HepG2 (cell line): ENCODE data around the gene TOR1A. TPM values are rescaled to one million over a fixed set of nuclear protein-coding genes. Genes with fewer than 3 reads are reported as not detected.
A peak's percentile ranks its signal among the peaks of the same experiment; 100 is the strongest.

Source experiments
- ATAC-seq: fragments of 200-7000 bp; cut with Tn5 transposase; 3 replicates; pipeline ENCODE4 v1.9.1; 2020; ENCODE audit warnings: mild to moderate bottlenecking, moderate library complexity
- BruUV-seq: library from RNA; stranded (reverse); fragments of 400-500 nt; replicated peaks from 2 replicates; lab custom pipeline; 2021; lab: Mats Ljungman, UMichigan
- CTCF ChIA-PET: fragments of 300-600 bp; formaldehyde crosslinking; extraction: SDS; loops from one replicate; lab custom pipeline; 2021; ENCODE audit warnings: low total read pairs, inconsistent platforms, low intra/inter-chr PET ratio; lab: Yijun Ruan, JAX
- POLR2A ChIA-PET: fragments of 350-600 bp; sonication (Branson Sonifier 250); formaldehyde crosslinking; loops from one replicate; lab custom pipeline; 2020; ENCODE audit warnings: antibody characterized with exemption, inconsistent platforms; lab: Yijun Ruan, JAX
- DNase-seq: peaks from one replicate; pipeline ENCODE4 v3.0.0-alpha.2; 2015; ENCODE audit warnings: low spot score
- FAIRE-seq: peaks from 3 replicates; lab custom pipeline; 2011; peaks lifted over from hg19 to GRCh38; lab: Jason Lieb, UNC
- H2AFZ ChIP-seq: one replicate; pipeline ENCODE4 v1.6.1; 2011; ENCODE audit warnings: low read length, inconsistent platforms
- H3K27ac ChIP-seq: fragments of 300-600 bp; 3 replicates; pipeline ENCODE4 v1.8.0; 2011; ENCODE audit warnings: mixed run types, mild to moderate bottlenecking, mixed read lengths, low read length, inconsistent platforms; ENCODE audit not compliant: insufficient read depth; ENCODE audit errors: extremely low read length
- H3K27me3 ChIP-seq, 2 experiments: fragments of 200-600 bp in 1 of 2; 2 replicates in 1 of 2; 3 replicates in 1 of 2; pipeline versions ENCODE4 v1.6.0 to v1.8.0; 2011; ENCODE audit warnings: low read length in 2 of 2, mild to moderate bottlenecking in 2 of 2, moderate library complexity in 2 of 2, inconsistent platforms in 1 of 2; ENCODE audit not compliant: insufficient read depth in 2 of 2, control insufficient read depth in 1 of 2
- H3K36me3 ChIP-seq, 2 experiments: fragments of 200-600 bp in 1 of 2; replicated peaks in 1 of 2; 2 replicates in 1 of 2; 3 replicates in 1 of 2; pipeline versions ENCODE4 v1.5.1 to v1.8.0; 2011; ENCODE audit warnings: low read length in 2 of 2, inconsistent platforms in 1 of 2; ENCODE audit not compliant: insufficient read depth in 2 of 2, control insufficient read depth in 1 of 2
- H3K4me1 ChIP-seq: 2 replicates; pipeline ENCODE4 v1.5.1; 2012; ENCODE audit warnings: low read length, inconsistent platforms; ENCODE audit not compliant: insufficient read depth
- H3K4me2 ChIP-seq: 2 replicates; pipeline ENCODE4 v1.6.0; 2011; ENCODE audit warnings: low read depth, low read length, inconsistent platforms
- H3K4me3 ChIP-seq, 3 experiments: fragments of 200-600 bp in 1 of 3; sonication (generic), shearing (Covaris generic) in 1 of 3; replicated peaks in 1 of 3; 2 replicates each; pipeline ENCODE4 v1.5.1; 2011 to 2016; ENCODE audit warnings: low read length in 3 of 3, inconsistent platforms in 2 of 3, low read depth in 2 of 3, mild to moderate bottlenecking in 2 of 3, control low read depth in 1 of 3, mixed read lengths in 1 of 3; ENCODE audit not compliant: insufficient read depth in 1 of 3
- H3K79me2 ChIP-seq: one replicate; pipeline ENCODE4 v1.6.1; 2011; ENCODE audit warnings: low read length, inconsistent platforms; ENCODE audit not compliant: insufficient read depth
- H3K9ac ChIP-seq: 2 replicates; pipeline ENCODE4 v1.6.0; 2011; ENCODE audit warnings: mild to moderate bottlenecking, low read depth, low read length, inconsistent platforms; ENCODE audit not compliant: insufficient read depth
- H3K9me3 ChIP-seq: 2 replicates; pipeline ENCODE4 v1.5.1; 2012; ENCODE audit warnings: mild to moderate bottlenecking, low read length
- H4K20me1 ChIP-seq: 2 replicates; pipeline ENCODE4 v1.6.0; 2011; ENCODE audit warnings: inconsistent platforms, mild to moderate bottlenecking, low read length, moderate library complexity; ENCODE audit not compliant: insufficient read depth
- ARNT2 ChIP-seq: sonication (generic); formaldehyde crosslinking; IDR thresholded peaks from 2 replicates; pipeline ENCODE4 v1.8.0; 2022; ENCODE audit warnings: mild to moderate bottlenecking, low read depth, missing genetic modification reagents, moderate library complexity
- CBX5 ChIP-seq: sonication (generic); formaldehyde crosslinking; IDR thresholded peaks from 2 replicates; pipeline ENCODE4 v1.4.0; 2020; ENCODE audit warnings: missing genetic modification reagents, borderline replicate concordance
- CENPT ChIP-seq: sonication (generic); formaldehyde crosslinking; IDR thresholded peaks from 2 replicates; pipeline ENCODE4 v1.8.0; 2022; ENCODE audit warnings: low read depth, mild to moderate bottlenecking, moderate library complexity, missing genetic modification reagents
- EP300 ChIP-seq, 3 experiments: sonication (generic) in 1 of 3; formaldehyde crosslinking in 1 of 3; IDR thresholded peaks; 2 replicates each; pipeline versions ENCODE4 v1.5.1 to v1.6.1; 2011 to 2020; ENCODE audit warnings: low read depth in 2 of 3, low read length in 2 of 3, borderline replicate concordance in 1 of 3, improper control_type of control experiment in 1 of 3, mild to moderate bottlenecking in 1 of 3, missing genetic modification reagents in 1 of 3, moderate library complexity in 1 of 3
- GATAD2A ChIP-seq: IDR thresholded peaks from 2 replicates; pipeline ENCODE4 v1.6.1; 2016
- GLI4 ChIP-seq: sonication (generic); formaldehyde crosslinking; IDR thresholded peaks from 2 replicates; pipeline ENCODE4 v1.5.1; 2020; ENCODE audit warnings: missing genetic modification reagents, mild to moderate bottlenecking, moderate library complexity, borderline replicate concordance
- GRHL1 ChIP-seq: sonication (generic); formaldehyde crosslinking; conservative IDR thresholded peaks from 2 replicates; pipeline ENCODE4 v1.8.0; 2022; ENCODE audit warnings: missing genetic modification reagents
- KLF9 ChIP-seq: IDR thresholded peaks from 2 replicates; pipeline ENCODE4 v1.6.1; 2016; ENCODE audit warnings: low read depth
- MXD1 ChIP-seq: sonication (generic); formaldehyde crosslinking; IDR thresholded peaks from 2 replicates; pipeline ENCODE4 v1.4.0; 2020; ENCODE audit warnings: mild to moderate bottlenecking, missing genetic modification reagents
- NFKBIZ ChIP-seq: IDR thresholded peaks from 2 replicates; pipeline ENCODE4 v1.6.1; 2018; ENCODE audit warnings: missing genetic modification reagents, missing compliant biosample characterization
- XRCC5 ChIP-seq: fragments of 200-400 bp; formaldehyde crosslinking; optimal IDR thresholded peaks from 2 replicates; pipeline ENCODE3; 2017; ENCODE audit warnings: mild to moderate bottlenecking, low read length
- ZIK1 ChIP-seq: sonication (generic); formaldehyde crosslinking; IDR thresholded peaks from 2 replicates; pipeline ENCODE4 v1.5.0; 2020; ENCODE audit warnings: mild to moderate bottlenecking, low read depth, missing genetic modification reagents, borderline replicate concordance
- ZNF572 ChIP-seq: sonication (generic); formaldehyde crosslinking; IDR thresholded peaks from 2 replicates; pipeline ENCODE4 v1.5.1; 2020; ENCODE audit warnings: mild to moderate bottlenecking, missing genetic modification reagents
- ZNF691 ChIP-seq: sonication (generic); formaldehyde crosslinking; IDR thresholded peaks from 2 replicates; pipeline ENCODE4 v1.4.0; 2020; ENCODE audit warnings: missing genetic modification reagents, low read depth, mild to moderate bottlenecking, borderline replicate concordance
- ZSCAN31 ChIP-seq: sonication (generic); formaldehyde crosslinking; IDR thresholded peaks from 2 replicates; pipeline ENCODE4 v1.5.0; 2020; ENCODE audit warnings: low read depth, mild to moderate bottlenecking, missing genetic modification reagents
- WGBS: methylation state at CpG from one replicate; pipeline ENCODE4 v1.1.6; 2017; ENCODE audit warnings: low lambda C conversion rate; 5-methylcytosine and 5-hydroxymethylcytosine counted together
- in situ Hi-C: cut with HindIII; loops from 2 replicates; pipeline ENCODE4 v1.10.0; 2017; ENCODE audit warnings: low pct_unique_long_range_greater_than_20kb; ENCODE audit not compliant: extremely low pct_ligation_motif_present
- intact Hi-C: fragments of 100-400 bp; cut with micrococcal nuclease; formaldehyde crosslinking; loops from one replicate; pipeline ENCODE4 v1.10.0; 2022; ENCODE audit not compliant: unreplicated experiment
- polyA plus RNA-seq, 8 experiments: library from polyadenylated mRNA; depleted of rRNA in 3 of 8; stranded (reverse) in 7 of 8; unstranded in 1 of 8; fragments of >200 nt; fragmentation: Illumina TruSeq in 4 of 8; extraction: Trizol in 4 of 8; gene quantifications; 2 replicates each; pipeline versions ENCODE4 v1.2.1 to v1.2.3, GENCODE V29; 2011 to 2016; ENCODE audit warnings: low read depth in 4 of 8, missing spikeins in 1 of 8, mixed read lengths in 1 of 8; ENCODE audit not compliant: insufficient read depth in 1 of 8
- total RNA-seq, 5 experiments: library from RNA; depleted of rRNA; stranded (reverse); fragments of >200 nt; fragmentation: Illumina TruSeq; extraction: Trizol; gene quantifications; 2 replicates each; pipeline ENCODE4 v1.2.3, GENCODE V29; 2016; ENCODE audit warnings: low read depth in 1 of 5

Gene TOR1A
- total and polyA plus RNA-seq, 2 of the 13 experiments (the other 11 are each of a cell fraction or from before 2014, with no cell fraction given), result 31.6 to 41.4 TPM

GRCh38 chr9:129834489-129835127 is 10.7 kb upstream of the TOR1A start (continued):
- TF ChIP-seq GATAD2A (CRISPR knock-in tag), result 0 out of 2 replicates have a peak, but pooled peaks have one; percentile 14
- TF ChIP-seq NFKBIZ, result 0 out of 2 replicates have a peak, but pooled peaks have one; percentile 8
- no peak for TF ChIP-seq ZSCAN31 (CRISPR knock-in tag)
- no peak for TF ChIP-seq EP300 (IDR thresholded peaks at IDR 0.05; ENCODE audit: low read depth in 2 of 2, low read length in 2 of 2)
- 0 out of 2 replicates have a peak, but pooled peaks have one; percentile 18 for TF ChIP-seq EP300 (CRISPR knock-in tag; IDR thresholded peaks at IDR 0.05; ENCODE audit: borderline replicate concordance)
- peak; percentile 16; the same call in 1 of the 2 replicates for TF ChIP-seq CBX5 (CRISPR knock-in tag)
- TF ChIP-seq GLI4 (CRISPR knock-in tag), result 0 out of 2 replicates have a peak, but pooled peaks have one; percentile 4
- TF ChIP-seq MXD1 (CRISPR knock-in tag), result 0 out of 2 replicates have a peak, but pooled peaks have one; percentile 1
- TF ChIP-seq ZNF691 (CRISPR knock-in tag), result no peak
- TF ChIP-seq XRCC5, result no peak
- TF ChIP-seq, all 625 proteins: peak for 16

GRCh38 chr9:129832982-129833381 is 9.0 kb upstream of the TOR1A start:
- H3K9me3 ChIP-seq, result no peaks in the 10 kb centered on the region
- no peaks in the 10 kb centered on the region for H4K20me1 ChIP-seq
- ChIA-PET POLR2A (no interaction called here), CTCF (no interaction called here)
- no peaks in the 10 kb centered on the region; a peak in 1 of 5 replicates for H3K27me3 ChIP-seq
- DNase-seq (no peak), FAIRE-seq (no peak), ATAC-seq (no peak)
- H3K36me3 ChIP-seq, result peaks cover 6 to 25% of the 10 kb centered on the region in 2 experiments; a peak in 4 of 5 replicates
- H3K4me3 ChIP-seq, result no peak overlapping the region
- H3K4me2 ChIP-seq, result no peak overlapping the region
- H3K9ac ChIP-seq, result no peak overlapping the region
- intact Hi-C loops, result no loop called here
- no TSS peak for BruUV-seq
- no peak for TF ChIP-seq KLF9 (CRISPR knock-in tag)
- TF ChIP-seq GRHL1, result no peak
- TF ChIP-seq ZNF572, result no peak
- TF ChIP-seq CENPT (CRISPR knock-in tag), result no peak
- TF ChIP-seq ARNT2 (CRISPR knock-in tag), result no peak
- no peak for TF ChIP-seq ZIK1 (CRISPR knock-in tag)
- in situ Hi-C loops, result no loop called here
- peaks cover 19% of the 10 kb centered on the region for H3K4me1 ChIP-seq
- 88% methylated on average over 1 of the region's 1 CpG for WGBS
- H2AFZ ChIP-seq, result no peak overlapping the region
- H3K79me2 ChIP-seq, result peaks cover 9% of the 10 kb centered on the region
- H3K27ac ChIP-seq, result no peak overlapping the region
